ENCODE results near the gene TCP11L2.

DNA sequence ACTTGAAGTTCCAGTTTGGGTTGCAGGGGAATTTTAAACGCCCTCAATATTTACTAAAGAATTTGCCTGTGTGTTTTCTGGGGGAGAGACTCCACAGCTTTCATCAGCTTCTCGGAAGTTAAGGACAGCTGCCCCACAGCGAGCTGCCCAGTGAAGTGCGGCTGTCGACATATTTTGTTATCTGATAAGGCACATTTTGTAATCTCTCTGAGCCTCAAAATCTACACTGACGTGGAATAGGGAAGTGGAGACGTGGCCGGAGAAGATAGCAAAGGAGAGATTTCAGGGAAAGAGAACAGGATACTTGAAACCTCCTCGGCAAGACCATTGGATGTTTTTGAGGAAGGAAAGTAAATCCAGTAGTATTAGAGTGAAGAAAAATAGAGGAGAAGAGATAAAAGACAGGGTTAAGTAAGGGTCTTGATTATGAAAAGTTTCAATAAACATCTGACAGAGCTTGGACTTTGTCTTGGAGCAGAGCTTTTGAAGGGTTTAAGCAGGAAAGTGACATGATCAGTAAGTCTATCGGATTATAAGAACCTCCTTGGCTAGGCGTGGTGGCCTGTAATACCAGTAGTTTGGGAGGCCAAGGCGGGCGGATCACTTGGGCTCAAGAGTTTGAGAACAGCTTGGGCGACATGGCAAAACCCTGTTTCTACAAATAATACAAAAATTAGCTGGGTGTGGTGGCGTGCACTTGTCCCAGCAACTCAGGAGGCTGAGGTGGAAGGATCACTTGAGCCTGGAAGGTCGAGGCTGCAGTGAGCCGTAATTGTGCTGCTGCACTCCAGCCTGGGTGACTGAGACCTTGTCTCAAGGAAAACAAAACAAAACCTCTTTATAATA is 56.1 kb downstream of the TCP11L2 start:
- TF ChIP-seq, protein P1, sequence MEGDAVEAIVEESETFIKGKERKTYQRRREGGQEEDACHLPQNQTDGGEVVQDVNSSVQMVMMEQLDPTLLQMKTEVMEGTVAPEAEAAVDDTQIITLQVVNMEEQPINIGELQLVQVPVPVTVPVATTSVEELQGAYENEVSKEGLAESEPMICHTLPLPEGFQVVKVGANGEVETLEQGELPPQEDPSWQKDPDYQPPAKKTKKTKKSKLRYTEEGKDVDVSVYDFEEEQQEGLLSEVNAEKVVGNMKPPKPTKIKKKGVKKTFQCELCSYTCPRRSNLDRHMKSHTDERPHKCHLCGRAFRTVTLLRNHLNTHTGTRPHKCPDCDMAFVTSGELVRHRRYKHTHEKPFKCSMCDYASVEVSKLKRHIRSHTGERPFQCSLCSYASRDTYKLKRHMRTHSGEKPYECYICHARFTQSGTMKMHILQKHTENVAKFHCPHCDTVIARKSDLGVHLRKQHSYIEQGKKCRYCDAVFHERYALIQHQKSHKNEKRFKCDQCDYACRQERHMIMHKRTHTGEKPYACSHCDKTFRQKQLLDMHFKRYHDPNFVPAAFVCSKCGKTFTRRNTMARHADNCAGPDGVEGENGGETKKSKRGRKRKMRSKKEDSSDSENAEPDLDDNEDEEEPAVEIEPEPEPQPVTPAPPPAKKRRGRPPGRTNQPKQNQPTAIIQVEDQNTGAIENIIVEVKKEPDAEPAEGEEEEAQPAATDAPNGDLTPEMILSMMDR (IDR thresholded peaks at IDR 0.05), result no peak
- no peak for TF ChIP-seq ZFX (IDR thresholded peaks at IDR 0.05; ENCODE audit: borderline replicate concordance)
